ENCODE data around the gene IL11.

Gene IL11

GRCh38 chr19:55372316-55373081 is 2.2 kb upstream of the IL11 start:
- peak; percentile 81 for DNase-seq (ENCODE audit: low read depth)

GRCh38 chr19:55369653-55370304 is 484 bp downstream of the IL11 start:
- DNase-seq (ENCODE audit: low read depth), result peak; percentile 91

- peak; percentile 74 for DNase-seq (ENCODE audit: low read depth)
Observed at GRCh38 chr19:55368701-55369563, 1.3 kb downstream of the IL11 start.

GRCh38 chr19:55368106-55368505 is 2.2 kb downstream of the IL11 start:
- DNase-seq (ENCODE audit: low read depth), result no peak

- no peak for DNase-seq (ENCODE audit: low read depth)
Observed at GRCh38 chr19:55366790-55367189, 3.5 kb downstream of the IL11 start.

- DNase-seq (ENCODE audit: low read depth), result no peak
Observed at GRCh38 chr19:55365964-55366363, 4.3 kb downstream of the IL11 start.

- no peak for DNase-seq (ENCODE audit: low read depth)
Observed at GRCh38 chr19:55365245-55365644, 5.0 kb downstream of the IL11 start.

GRCh38 chr19:55362990-55363716 is 7.1 kb downstream of the IL11 start, which contains the start of gene GARIN5B:
Gene GARIN5B (minus strand): TSS chr19:55363260. CDS start chr19:55363066, 194 bp downstream.
- no peak for DNase-seq (ENCODE audit: low read depth)

- DNase-seq (ENCODE audit: low read depth), result no peak
Observed at GRCh38 chr19:55362174-55362989, 7.9 kb downstream of the IL11 start.

- no peak for DNase-seq (ENCODE audit: low read depth)
Observed at GRCh38 chr19:55360902-55361301, 9.4 kb downstream of the IL11 start.

GRCh38 chr19:55358943-55359908 is 11.0 kb downstream of the IL11 start:
- DNase-seq (ENCODE audit: low read depth), result no peak

GRCh38 chr19:55358493-55358892 is 11.8 kb downstream of the IL11 start:
- DNase-seq (ENCODE audit: low read depth), result no peak

GRCh38 chr19:55355213-55355821 is 14.9 kb downstream of the IL11 start:
- no peak for DNase-seq (ENCODE audit: low read depth)

GRCh38 chr19:55354698-55355212 is 15.5 kb downstream of the IL11 start, which contains the start of gene COX6B2:
Gene COX6B2 (minus strand): TSS chr19:55354719. CDS start chr19:55354521, 198 bp downstream.
- no peak for DNase-seq (ENCODE audit: low read depth)

- peak; percentile 66 for DNase-seq (ENCODE audit: low read depth)
Observed at GRCh38 chr19:55353803-55354697, 16.2 kb downstream of the IL11 start.

- DNase-seq (ENCODE audit: low read depth), result no peak
Observed at GRCh38 chr19:55353356-55353802, 16.9 kb downstream of the IL11 start.

- DNase-seq (ENCODE audit: low read depth), result no peak
Observed at GRCh38 chr19:55352549-55353145, 17.6 kb downstream of the IL11 start.
